HG03342 (cell line): ENCODE measurements around the gene RXRA.
"Not testable (repeated sequence)": the region's sequence is repeated elsewhere in the genome, so short reads cannot be mapped to it uniquely, and the experiment has no call there.

Experiments used
- ATAC-seq: cut with Tn5 transposase; IDR thresholded peaks from one replicate; pipeline ENCODE4 v1.9.1; 2021; ENCODE audit warnings: mild to moderate bottlenecking, moderate library complexity; ENCODE audit not compliant: unreplicated experiment

RXRA gene

DNA sequence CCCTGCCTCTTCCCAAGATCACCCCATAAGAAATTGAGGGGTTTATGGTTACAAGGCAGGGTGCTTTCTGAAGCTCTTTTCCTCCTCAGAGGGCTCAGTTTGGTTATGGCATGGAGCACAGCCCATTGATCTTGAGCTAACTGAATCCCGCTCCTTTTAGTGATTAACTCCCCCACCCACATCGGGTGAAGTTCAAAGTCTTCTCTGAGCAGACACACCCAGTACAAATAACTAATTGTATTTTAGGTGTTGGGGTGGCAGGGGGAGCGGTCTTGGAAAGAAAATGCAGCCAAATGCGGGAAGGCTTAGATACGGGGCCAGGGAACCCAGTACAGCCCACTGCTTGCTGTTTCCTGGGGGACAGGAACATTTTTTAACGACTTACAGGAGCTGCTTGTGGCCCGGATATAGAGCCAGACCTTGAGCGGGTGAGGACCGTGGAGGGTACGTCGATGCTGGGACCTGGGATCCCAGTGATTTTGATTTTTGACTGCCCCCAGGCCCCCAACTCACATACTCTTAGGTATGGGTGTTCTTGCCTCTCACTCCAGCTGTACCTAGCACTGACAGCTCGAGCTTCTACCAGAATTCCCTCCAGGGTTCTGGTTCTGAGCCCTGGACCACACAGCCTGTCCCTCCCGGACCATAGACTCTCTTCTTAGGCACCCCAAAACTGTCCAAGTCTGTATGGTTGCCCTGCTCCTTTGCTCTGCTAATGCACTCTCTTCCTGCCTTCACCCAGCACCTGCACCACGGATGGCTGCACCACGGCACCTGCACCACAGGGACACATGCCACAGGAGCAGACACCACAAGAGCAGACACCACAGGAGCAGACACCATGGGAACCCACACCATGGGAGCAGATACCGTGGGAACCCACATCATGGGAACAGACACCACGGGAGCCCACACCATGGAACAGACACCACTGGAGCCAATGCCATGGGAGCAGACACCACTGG is 18.3 kb upstream of the RXRA start:
- no peak for ATAC-seq

DNA sequence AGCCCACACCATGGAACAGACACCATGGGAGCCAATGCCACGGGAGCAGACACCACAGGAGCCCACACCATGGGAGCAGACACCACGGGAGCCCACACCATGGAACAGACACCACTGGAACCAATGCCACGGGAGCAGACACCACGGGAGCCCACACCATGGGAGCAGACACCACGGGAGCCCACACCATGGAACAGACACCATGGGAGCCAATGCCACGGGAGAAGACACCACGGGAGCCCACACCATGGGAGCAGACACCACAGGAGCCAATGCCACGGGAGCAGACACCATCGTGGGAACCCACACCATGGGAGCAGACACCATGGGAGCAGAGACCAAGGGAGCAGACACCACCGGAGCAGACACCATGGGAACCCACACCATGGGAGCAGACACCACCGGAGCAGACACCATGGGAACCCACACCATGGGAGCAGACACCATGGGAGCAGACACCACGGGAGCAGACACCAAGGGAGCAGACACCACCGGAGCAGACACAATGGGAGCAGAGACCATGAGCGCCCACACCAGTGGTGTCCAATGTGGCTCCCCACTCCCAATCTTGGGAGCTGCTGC is 17.5 kb upstream of the RXRA start:
- not testable (repeated sequence) for ATAC-seq

DNA sequence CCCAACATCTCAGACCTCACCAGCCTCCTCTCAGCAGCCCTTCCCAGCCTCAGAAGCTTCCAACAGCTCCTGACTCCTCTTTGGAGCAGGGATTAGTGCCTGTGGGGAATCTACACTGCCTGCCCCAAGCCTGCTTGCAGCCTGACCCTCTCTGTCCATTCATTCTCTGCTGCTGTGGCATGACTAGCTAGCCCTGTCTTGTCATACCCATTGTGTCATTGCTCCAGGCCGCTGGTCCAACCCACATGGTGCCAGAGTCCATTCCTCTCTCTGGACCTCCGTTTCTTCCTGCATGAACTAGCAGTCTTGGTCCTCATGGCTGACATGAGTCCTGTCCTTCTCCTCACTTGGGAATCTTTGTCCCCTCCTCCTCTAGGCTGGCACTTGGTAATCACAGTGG is 12.8 kb upstream of the RXRA start:
- no peak for ATAC-seq

DNA sequence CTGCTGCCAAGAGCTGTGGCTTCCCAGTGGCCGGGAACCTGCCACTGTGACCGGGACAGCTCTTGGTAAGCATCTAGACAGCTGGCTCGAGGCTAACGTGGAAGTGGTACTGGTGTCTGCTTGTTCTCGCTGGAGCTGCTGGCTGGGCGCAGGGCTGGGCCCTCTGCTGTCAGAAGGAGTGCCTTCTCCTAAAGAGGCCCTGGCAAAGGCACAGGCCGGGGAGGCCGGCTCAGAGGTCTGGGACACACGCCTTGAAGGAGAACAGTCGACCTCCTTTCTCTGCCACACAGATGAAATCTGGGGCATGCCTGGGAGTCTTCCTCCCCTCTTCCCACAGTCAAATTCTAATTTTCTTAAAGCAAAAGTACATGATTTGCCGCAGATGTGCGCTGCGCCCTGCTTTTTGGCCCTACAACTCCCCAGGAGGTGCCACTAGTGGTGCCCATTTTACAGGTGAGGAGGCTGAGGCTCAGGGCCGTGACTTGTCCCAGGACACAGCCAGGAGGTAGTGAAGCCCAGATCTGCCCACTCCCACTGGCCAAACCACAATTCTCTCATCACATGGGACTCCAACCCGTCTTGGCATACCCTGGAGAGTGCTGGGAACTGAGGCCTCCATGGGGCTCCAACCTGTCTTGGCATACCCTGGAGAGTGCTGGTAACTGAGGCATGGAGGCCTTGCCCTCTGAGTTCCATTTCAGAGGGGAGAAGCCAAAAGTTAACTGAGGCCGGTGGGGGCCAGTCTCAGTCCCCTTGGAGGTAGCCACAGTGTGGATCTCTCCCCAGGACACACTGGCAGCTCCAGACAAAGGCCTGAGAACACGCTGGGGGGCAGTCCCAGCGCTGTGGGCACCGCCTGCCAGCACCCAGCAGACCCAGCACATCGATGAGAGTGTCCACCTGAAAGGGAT is 12.0 kb upstream of the RXRA start:
- no peak for ATAC-seq

DNA sequence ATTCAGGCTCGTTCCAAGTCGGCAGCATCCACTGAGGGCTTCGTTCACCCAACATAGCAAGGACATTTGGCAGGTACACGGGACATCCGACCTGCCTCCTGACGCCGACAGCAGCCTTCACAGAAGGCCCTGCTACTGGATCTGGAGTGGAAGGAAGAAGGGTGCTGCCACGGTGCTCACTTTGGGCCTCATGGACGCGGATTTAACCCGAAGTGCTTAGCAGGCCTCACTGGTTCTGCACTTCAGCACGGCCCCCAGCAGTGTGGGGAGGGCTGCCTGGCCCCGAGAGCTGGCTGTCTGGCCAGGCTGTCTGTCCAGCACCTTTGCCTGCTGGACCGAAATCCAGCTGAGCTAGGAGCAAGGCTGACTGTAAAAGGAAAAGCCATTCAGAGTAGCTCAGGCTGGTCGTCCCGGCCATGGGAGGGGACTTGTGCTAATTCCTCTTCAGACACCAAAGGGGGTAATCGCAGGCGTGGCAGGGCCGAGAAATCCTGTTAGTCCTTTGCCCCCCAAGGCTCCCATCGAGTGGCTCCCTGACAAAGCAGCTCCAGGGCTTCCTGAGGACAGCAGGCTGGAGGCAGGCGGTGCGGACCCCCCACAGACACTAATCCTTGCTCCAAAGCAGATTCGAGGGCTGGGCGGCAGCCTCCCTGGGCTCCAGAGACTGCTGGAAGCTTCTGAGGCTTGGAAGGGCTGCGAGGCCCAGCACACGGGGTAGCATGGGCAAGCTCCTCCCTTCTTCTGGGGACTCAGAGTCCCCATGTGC is 11.1 kb upstream of the RXRA start:
- ATAC-seq: no peak

DNA sequence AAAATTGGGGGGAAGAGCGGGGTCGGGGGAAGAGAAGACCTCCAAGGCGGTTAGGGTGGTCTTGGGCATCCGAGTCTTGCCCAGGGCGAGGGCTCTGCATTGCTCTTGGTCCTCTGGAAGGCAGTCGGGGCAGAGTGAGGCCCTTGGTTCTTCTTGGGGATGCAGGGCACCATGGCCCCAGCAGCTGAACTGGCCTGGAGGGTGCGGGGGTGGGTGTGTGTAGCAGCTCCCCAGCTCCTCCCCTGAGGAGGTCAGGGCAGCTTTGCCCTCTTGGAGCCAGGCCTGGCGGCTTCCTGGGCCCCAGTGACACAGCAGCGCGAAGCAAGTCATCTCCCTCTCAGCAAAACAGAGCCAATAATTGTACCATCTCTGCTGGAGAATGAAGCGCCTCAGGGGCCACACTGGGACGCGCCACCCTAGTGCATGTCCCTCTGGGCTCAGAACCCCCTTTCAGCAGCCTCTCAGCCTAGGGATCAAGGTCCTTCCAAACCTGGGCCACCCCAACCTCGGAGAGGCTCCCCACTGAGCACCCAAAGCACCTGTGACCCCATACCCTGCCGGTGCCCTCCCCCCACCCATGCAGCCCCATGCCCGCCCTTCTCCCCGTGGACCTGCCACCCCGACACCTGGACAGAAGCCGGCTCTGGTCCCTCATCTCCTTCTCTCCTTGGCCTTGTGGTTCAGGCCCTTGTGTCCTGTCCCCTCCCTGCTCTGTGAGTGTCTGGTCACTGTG is 10.4 kb upstream of the RXRA start:
- ATAC-seq: no peak

DNA sequence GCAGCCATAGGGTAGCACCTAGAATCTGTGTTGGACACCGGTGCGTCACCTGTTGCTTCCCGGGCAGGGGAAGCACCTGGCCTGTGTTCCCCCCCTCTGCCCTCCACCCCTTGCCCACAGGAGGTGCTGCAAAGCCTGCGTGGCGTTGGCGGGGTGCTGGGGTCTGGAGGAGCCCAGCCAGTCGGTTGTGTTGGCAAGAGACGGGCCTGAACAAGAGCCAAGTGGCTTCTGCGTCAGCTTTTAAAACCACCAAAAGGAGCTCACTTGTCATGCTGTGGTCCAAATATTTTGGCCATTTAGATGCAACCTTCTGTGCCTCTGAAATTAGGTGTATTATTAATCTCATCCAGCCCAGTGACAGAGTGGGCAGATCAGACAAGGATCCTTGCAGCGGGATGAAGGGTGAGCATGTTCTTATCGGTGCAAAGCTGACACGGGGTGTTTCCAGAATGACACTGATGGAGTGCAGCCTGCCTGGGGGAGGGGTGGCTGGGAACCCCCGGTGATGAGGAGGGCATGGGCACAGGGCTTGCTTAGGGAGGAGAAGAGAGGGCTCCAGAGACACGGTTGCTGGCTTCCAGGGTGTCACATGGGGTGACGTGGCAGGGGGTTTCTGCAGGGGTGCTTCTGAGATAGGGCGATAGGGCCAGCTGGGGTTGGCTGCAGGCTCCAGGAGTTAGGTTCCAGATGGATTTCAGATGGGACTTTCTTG is 9.7 kb upstream of the RXRA start:
- ATAC-seq: no peak

DNA sequence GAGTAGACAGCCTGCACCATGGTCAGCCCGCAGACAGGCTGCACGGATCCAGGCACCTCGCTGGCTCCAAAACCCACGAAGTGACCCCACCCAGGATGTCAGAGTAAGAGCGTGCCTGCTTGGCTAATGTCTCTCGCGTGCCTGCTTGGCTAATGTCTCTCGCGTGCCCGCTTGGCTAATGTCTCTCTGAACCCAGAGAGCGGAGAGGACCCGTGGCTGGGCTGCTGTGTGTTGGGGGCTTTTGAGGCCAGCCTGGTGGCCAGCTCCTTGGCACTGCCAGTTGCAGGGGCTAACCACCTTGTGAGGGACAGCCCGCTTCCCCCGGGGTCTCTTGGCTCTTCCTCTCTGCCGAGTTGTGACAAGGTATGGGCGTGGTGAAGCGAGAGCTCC is 8.9 kb upstream of the RXRA start:
- no peak for ATAC-seq

DNA sequence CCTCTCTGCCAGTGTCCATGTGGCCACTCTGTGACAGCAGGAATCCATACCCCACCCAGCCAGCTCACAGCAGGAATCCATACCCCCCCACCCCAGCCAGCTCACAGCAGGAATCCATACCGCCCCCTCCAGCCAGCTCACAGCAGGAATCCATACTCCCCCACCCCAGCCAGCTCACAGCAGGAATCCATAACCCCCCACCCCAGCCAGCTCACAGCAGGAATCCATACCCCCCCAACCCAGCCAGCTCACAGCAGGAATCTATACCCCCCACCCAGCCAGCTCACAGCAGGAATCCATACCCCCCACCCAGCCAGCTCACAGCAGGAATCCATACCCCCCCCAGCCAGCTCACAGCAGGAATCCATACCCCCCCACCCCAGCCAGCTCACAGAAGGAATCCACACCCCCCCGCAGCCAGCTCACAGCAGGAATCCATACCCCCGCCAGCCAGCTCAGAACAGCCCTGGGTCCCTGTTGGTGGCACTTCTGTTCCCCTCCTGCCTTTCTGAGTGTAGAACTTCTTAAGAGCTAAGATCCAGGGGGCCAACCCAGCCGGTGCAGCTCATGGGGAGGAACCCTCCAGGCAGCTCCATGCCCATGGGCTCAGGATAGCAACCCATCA is 8.4 kb upstream of the RXRA start:
- no peak for ATAC-seq

DNA sequence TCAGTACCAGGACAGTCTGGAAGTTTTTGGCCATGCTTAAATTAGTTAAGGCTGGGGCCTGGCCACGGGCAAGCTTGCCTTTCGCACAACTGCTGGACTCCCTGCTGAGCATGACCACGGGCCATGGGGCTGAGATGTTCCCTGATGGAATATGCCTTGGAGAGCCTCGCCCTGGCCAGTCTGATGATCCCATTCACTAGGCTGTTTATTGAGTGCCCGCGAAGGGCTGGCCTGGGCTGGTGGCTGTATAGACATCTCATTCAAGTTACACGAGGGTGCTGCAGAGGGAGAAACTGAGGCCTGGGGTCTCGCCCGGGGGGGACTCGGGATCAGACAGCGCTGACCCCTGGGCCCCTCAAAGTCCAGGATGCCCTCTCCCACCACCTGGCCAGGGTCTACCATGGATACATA is 7.8 kb upstream of the RXRA start:
- ATAC-seq: no peak

DNA sequence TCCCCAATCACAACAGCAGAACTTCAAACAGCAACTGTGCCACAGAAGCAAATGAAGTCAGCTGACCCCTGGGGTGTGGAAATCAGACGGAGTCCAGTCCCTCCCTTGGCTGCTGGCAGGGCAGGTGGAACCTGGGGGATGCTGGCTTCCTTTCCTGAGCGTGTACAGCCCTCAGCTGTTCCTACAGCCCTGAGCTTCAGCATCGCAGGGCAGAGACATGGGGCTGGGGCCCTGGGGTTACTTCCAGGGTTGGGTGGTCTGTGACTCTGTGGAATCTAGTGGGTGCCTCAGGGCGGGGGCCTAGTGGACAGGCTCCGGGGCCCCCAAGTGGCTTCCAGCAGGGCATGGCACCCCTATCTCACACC is 7.3 kb upstream of the RXRA start:
- ATAC-seq: no peak

DNA sequence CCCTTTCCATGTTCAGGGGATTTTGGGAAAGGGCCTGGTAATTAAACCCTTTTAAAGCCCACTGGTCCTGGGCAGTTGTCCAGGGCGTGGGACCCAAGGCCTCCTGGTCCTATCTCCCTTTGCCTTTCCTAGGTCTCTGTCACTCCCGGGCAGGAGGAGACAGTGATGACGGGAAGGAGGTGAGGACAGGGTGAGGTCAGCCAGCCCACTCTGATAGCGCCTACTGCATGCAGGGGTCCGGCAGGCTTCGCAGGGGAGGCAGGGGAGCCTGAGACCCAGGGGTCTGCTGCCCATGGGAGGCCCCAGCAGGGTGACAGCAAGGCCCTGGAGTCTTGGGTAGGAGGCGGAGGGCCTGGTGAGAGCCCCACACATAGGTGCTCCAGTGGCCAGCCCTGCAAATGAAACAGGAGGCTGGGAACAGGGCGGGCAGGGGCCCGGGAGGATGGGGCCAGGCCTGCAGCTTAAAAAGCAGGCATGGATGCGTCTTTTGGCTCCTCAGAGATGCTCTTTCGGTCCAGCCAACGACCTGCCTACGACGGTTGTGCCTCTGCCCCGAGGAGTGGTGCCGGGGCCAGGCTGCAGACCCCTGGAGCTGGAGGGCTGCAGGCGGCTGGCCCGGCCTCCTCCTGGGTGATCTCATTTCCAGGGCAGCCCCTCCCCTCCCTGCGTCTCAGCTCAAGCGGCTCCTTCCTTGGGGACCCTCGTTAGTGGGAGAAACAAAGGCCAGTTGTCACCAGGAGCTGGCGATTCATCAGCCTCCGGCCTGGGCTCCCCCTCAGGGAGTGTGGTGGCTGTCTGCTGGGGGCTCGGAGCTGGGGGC is 6.7 kb upstream of the RXRA start:
- ATAC-seq: no peak

DNA sequence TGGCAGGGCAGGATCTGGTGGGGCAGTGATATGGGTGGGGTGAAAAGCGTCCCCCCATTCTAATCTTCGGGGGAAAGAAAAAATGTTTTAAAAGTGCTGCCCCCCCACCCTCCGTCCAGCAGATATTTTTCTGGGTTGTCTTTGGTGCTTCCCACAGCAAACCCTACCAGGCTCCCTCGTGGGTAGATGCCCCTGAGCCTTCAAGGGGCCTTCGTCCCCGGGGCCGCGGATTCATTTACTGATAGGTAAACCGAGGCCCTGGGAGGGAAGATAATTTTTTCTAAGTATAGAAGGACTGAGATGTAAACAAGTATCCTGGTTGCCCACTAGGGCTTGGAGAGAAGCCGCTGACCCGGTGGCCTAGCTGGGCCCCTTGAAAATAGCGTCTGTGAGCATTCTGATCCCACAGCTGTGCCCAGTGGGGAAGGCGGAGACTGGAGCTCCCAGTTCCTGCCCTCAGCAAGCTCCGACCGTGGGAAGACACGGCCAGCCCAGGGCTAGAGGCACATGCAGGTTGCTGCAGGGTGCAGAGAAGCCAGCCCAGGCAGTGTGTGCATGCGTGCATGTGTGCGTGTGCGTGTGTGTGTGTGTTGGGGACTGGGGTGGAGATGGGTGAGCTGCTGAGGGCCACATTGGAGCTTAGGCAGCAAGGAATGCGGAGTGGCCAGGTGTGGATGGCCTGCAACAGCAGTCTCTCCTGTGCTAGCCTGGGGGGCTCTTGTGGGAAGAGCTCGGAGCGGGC is 6.0 kb upstream of the RXRA start:
- ATAC-seq: no peak

DNA sequence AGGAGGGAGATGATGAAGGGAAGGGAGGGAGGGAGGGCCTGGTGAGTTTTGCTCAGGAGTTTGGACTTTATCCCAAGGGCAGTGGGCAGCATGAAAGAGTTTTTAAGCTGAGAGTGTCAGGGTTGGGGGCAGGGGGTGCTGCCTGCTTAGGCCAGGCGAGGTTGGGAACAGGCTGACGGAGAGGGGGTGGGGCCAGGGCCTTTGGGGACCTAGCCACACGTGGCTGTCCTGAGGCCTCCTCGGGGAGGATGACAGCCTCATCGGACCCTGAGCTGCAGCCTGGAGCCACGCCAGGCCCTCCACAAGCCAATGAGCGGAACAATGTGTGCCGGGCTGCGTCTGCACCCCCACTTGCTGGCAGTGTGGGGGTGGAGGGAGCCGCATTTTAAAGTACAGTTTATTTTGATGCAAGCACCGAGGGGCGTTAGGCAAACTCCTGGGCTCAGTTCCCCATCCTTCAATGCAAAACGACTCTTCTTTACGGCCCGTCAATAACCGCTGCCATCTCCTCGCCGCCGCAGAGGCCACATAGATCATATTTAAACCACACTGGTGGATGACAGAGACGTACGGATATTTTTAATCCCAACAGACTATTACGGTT is 5.3 kb upstream of the RXRA start:
- ATAC-seq: no peak

DNA sequence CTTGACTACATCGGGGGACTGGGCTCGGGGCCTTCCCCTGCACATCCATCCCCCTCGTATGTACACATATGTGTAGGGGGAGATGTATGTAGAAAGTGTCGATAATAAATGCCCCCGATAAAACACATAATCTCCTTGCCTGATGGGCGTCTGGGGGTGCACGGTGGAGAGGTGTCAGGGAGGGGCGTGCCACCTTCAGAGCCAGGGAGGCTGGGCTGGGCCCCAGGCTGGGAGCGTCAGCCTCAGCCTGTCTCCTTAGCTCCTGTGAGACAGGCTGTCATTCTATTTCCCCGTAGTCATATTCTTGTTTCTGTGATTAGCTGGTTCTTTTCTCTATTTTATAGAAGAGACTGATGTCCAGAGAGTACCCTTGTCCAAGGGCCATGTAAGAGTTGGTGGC is 4.7 kb upstream of the RXRA start:
- ATAC-seq: no peak

DNA sequence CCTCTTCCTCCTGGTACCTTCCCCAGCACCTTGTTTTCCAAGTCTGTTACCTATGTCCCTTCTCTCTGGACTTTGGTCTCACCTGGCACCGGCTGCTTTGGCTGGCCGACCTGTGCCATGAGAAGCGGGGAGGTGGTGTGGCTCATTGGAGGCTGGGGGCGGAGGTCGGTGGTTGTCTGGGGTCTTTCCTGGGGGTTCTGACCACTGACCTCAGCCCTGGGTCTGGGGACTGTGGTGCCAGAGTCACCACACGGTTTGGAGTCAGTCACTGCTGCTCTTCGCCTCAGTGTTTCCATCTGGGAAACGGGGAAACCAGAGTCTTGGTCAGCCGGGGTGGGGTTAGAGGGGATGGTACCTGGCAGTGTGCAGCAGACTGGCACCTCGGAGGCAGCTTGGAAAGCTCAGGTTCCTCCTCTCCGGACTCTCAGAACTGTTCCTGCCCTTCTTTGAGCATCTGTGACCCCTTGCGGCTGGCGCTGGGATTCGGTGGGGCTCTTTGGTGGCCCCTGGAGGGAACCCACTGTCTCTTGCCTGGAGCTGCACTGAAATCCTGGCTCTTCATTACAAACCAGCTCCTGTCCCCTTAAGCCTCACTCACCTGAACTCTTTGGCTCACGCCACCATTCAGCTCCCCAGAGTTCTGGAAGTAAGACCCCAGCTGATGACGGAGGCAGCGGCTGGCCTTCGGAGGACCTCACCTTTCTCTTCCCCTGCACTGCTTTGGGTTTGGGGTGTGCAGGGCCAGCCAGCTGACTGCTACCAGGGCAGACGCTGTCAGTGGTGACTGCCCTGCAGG is 4.1 kb upstream of the RXRA start:
- ATAC-seq: no peak
